22Rv1 (cell line): ENCODE measurements around the gene PRDM12.

Source experiments
- H3K27ac ChIP-seq: fragments of 450-650 bp; 2 replicates; pipeline ENCODE4 v1.5.1; 2017
- ZFX ChIP-seq: fragments of 450-650 bp; IDR thresholded peaks from 2 replicates; pipeline ENCODE4 v1.6.1; 2017; ENCODE audit warnings: antibody characterized with exemption, borderline replicate concordance
- TF ChIP-seq, protein P1 (sequence below): fragments of 450-650 bp; IDR thresholded peaks from 2 replicates; pipeline ENCODE4 v1.5.1; 2017; ENCODE audit warnings: mild to moderate bottlenecking

The PRDM12 gene

DNA sequence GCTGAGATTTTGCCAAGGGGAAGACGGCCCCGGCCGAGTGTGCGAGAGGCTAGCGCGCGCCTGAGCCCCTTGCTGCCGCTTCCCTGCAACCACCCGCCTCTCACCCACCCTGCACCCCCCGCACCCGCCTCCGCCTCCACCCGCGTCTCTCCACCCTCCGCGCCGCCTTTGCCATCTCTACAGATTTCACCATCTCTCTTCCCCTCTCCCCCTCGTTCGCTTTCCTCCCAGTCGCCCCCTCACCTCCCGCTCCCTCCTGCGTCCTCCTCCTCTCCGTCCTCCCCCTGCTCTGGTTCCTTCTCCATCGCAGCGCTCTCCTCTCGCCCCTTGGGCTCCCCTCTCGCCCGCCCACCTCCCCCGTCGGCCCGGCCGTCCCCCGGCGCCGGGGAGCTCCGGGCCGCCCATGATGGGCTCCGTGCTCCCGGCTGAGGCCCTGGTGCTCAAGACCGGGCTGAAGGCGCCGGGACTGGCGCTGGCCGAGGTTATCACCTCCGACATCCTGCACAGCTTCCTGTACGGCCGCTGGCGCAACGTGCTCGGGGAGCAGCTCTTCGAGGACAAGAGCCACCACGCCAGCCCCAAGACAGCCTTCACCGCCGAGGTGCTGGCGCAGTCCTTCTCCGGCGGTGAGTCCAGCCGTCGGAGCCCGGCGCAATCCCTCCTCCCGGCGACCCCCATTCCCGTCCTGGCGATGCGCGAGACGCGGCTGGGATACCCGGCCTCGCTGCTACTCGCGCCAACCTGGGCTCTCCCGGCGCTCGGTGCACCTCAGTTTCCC, at the start of gene PRDM12:
Gene PRDM12 (plus strand): TSS at position 344 of the 778 bp plus-strand sequence. CDS start 60 bp downstream, at position 404.
- no peak within 1 kb of the TSS for H3K27ac ChIP-seq
- TF ChIP-seq, protein P1, sequence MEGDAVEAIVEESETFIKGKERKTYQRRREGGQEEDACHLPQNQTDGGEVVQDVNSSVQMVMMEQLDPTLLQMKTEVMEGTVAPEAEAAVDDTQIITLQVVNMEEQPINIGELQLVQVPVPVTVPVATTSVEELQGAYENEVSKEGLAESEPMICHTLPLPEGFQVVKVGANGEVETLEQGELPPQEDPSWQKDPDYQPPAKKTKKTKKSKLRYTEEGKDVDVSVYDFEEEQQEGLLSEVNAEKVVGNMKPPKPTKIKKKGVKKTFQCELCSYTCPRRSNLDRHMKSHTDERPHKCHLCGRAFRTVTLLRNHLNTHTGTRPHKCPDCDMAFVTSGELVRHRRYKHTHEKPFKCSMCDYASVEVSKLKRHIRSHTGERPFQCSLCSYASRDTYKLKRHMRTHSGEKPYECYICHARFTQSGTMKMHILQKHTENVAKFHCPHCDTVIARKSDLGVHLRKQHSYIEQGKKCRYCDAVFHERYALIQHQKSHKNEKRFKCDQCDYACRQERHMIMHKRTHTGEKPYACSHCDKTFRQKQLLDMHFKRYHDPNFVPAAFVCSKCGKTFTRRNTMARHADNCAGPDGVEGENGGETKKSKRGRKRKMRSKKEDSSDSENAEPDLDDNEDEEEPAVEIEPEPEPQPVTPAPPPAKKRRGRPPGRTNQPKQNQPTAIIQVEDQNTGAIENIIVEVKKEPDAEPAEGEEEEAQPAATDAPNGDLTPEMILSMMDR: no peak
- no peak for TF ChIP-seq ZFX

GRCh38 chr9:130616451-130616850, 47.9 kb upstream of the PRDM12 start:
- TF ChIP-seq, protein P1: no peak
- TF ChIP-seq ZFX: no peak
- no peak overlapping the region for H3K27ac ChIP-seq

- no peak overlapping the region for H3K27ac ChIP-seq
- TF ChIP-seq, protein P1: no peak
- no peak for TF ChIP-seq ZFX
Observed at GRCh38 chr9:130623466-130623865, 40.9 kb upstream of the PRDM12 start.

DNA sequence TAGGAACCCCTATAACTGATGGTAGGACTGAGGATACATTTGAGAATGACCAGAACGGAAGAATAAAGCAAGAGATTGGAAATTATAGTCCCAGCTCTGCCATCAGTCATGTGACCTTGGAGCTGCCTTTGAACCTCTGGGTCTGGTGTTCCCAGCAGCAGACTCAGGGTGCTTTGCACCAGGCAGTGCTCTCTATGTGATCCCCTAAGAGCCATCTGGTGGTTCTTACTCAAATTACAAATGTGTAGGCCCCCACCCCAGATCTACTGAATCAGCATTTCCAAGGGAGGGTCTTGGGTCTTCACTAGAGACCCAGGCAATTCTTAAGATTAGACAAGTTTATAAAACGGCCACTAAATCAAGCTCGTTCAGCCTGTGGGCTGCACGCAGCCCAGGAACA, 40.2 kb upstream of the PRDM12 start:
- no peak for TF ChIP-seq ZFX
- TF ChIP-seq, protein P1: no peak
- no peak overlapping the region for H3K27ac ChIP-seq

DNA sequence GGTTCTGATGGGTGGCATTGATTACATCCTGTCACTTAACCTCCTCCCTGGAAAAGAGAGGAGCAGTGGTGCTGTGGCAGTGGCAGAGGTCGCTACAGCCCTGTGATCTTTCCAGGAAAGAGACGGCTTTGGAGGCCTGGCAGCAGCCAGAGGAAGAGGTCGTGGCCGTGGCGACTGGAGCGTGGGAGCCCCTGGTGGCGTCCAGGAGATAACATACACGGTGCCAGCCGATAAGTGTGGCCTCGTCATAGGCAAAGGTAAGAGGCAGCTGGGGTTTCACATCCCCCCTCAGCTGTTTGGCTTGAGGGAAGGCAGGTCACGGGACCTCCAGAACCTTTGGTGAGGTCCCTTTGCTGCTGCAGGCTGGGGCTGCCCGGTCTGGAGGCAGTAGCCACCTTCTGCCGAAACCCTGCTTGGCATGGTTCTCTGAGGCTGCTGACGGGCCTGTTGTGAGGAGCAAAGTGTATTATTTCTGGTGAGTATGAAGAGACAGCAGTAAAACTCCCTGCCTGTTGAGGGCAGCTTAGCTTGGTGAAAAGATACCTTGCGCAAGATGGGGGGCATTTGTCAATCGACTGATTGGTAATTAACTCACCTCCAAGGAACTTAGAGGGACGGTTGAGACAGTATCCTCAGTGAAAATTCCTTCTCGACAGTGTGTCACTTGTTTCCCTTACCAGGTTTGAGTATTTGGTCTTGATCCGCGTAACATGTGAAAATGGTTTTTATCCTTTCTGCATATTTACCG, 38.0 kb upstream of the PRDM12 start:
- no peak for TF ChIP-seq ZFX
- TF ChIP-seq, protein P1: no peak

DNA sequence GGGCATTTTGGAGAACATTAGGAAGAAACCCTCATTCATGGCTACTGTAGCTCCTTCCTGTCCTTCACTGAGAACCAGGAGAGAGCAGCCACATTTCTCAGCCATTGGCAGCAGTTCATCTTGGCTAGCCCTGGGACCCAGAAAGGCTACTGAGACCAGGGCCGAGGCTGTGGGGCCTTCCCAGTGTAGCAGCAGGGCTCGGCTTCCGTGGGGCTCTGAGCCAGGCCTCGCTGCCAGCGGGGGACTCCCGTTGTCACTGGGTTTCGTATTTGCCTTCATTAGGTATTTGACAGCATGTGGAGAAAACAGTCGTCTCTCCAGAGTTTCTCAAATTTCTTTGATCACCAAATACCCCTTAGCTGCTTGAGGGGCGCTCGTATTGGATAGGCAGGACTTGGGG, 37.3 kb upstream of the PRDM12 start:
- no peak for TF ChIP-seq ZFX
- TF ChIP-seq, protein P1: no peak
- H3K27ac ChIP-seq: no peak overlapping the region

More for the DNA sequence above, 38.0 kb upstream of the PRDM12 start:
- no peak overlapping the region for H3K27ac ChIP-seq
